Effector memory CD4-positive, alpha-beta T cell (primary cell): ENCODE results near the gene SUPT3H.
A peak's percentile ranks its signal among the peaks of the same experiment; 100 is the strongest.
"Not testable (repeated sequence)": the region's sequence is repeated elsewhere in the genome, so short reads cannot be mapped to it uniquely, and the experiment has no call there.

Experiments
- DNase-seq, 3 donors: peaks; one replicate each; pipeline ENCODE4 v3.0.0-alpha.2; 2020
- H3K27ac ChIP-seq: 2 replicates; pipeline ENCODE4 v1.7.0; 2013; ENCODE audit warnings: mild to moderate bottlenecking, low read length, moderate library complexity; ENCODE audit not compliant: insufficient read depth, poor library complexity, severe bottlenecking
- H3K27me3 ChIP-seq: replicated peaks from 2 replicates; pipeline ENCODE4 v1.7.0; 2013; ENCODE audit warnings: mild to moderate bottlenecking, low read length; ENCODE audit not compliant: insufficient read depth, control insufficient read depth, poor library complexity, severe bottlenecking
- H3K36me3 ChIP-seq: 2 replicates; pipeline ENCODE4 v1.7.0; 2013; ENCODE audit warnings: mild to moderate bottlenecking, low read length, moderate library complexity; ENCODE audit not compliant: control insufficient read depth, insufficient read depth
- H3K4me1 ChIP-seq: 2 replicates; pipeline ENCODE4 v1.7.0; 2013; ENCODE audit warnings: low read length, mild to moderate bottlenecking; ENCODE audit not compliant: control insufficient read depth, insufficient read depth, poor library complexity, severe bottlenecking
- H3K4me3 ChIP-seq: 2 replicates; pipeline ENCODE4 v1.7.0; 2013; ENCODE audit warnings: low read length, low read depth, mild to moderate bottlenecking; ENCODE audit not compliant: insufficient read depth, poor library complexity, severe bottlenecking
- H3K9me3 ChIP-seq: 2 replicates; pipeline ENCODE4 v1.7.0; 2013; ENCODE audit warnings: mild to moderate bottlenecking, low read length, moderate library complexity; ENCODE audit not compliant: control insufficient read depth

SUPT3H gene

DNA sequence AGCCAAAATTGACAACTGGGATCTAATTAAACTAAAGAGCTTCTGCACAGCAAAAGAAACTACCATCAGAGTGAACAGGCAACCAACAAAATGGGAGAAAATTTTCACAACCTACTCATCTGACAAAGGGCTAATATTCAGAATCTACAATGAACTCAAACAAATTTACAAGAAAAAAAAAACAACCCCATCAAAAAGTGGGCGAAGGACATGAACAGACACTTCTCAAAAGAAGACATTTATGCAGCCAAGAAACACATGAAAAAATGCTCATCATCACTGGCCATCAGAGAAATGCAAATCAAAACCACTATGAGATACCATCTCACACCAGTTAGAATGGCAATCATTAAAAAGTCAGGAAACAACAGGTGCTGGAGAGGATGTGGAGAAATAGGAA is 310.3 kb downstream of the SUPT3H start:
- H3K4me3 ChIP-seq, H3K27ac ChIP-seq, H3K36me3 ChIP-seq, H3K9me3 ChIP-seq, H3K27me3 ChIP-seq, DNase-seq, H3K4me1 ChIP-seq: not testable (repeated sequence)

- H3K36me3 ChIP-seq, H3K9me3 ChIP-seq, H3K27me3 ChIP-seq, H3K4me1 ChIP-seq, H3K27ac ChIP-seq, H3K4me3 ChIP-seq: not testable (repeated sequence)
- DNase-seq: peak in 2 of 3 donors; percentile 1 to 4
These were observed 315.1 kb downstream of the SUPT3H start for GRCh38 chr6:45062659-45063058.

GRCh38 chr6:45057711-45058110 is 320.0 kb downstream of the SUPT3H start:
- Histone ChIP-seq H3K4me1 (no peaks in the 10 kb centered on the region), H3K9me3 (no peaks in the 10 kb centered on the region), H3K27ac (no peak overlapping the region), H3K36me3 (no peaks in the 10 kb centered on the region), H3K27me3 (no peaks in the 10 kb centered on the region), H3K4me3 (no peak overlapping the region)
- no peak for DNase-seq

GRCh38 chr6:45054610-45055009 is 323.1 kb downstream of the SUPT3H start:
- DNase-seq: no peak
- Histone ChIP-seq H3K4me1 (no peaks in the 10 kb centered on the region), H3K9me3 (no peaks in the 10 kb centered on the region), H3K4me3 (no peak overlapping the region), H3K36me3 (no peaks in the 10 kb centered on the region), H3K27me3 (no peaks in the 10 kb centered on the region), H3K27ac (no peak overlapping the region)

DNA sequence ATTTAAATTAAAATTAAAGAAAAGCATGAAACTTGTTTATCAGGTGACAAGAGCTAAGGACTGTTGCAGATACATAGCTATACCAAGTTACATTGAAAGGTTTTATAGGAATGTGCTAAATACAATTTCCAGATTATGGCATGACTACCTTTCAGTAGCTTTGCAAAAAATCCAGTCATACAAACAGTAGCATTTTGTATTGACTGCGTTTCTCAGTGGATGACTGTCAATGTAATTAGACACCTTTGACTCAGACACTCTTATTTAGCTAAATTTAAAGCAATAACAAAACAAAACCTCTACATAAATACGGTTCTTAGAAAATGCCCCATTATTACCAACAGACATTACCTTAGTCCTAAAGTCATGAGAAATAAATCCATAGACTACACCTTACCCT is 325.4 kb downstream of the SUPT3H start:
- no peak overlapping the region for H3K27ac ChIP-seq
- DNase-seq: no peak
- no peaks in the 10 kb centered on the region for H3K4me1 ChIP-seq
- no peaks in the 10 kb centered on the region for H3K36me3 ChIP-seq
- H3K27me3 ChIP-seq: no peaks in the 10 kb centered on the region
- H3K4me3 ChIP-seq: no peak overlapping the region
- H3K9me3 ChIP-seq: no peaks in the 10 kb centered on the region

DNA sequence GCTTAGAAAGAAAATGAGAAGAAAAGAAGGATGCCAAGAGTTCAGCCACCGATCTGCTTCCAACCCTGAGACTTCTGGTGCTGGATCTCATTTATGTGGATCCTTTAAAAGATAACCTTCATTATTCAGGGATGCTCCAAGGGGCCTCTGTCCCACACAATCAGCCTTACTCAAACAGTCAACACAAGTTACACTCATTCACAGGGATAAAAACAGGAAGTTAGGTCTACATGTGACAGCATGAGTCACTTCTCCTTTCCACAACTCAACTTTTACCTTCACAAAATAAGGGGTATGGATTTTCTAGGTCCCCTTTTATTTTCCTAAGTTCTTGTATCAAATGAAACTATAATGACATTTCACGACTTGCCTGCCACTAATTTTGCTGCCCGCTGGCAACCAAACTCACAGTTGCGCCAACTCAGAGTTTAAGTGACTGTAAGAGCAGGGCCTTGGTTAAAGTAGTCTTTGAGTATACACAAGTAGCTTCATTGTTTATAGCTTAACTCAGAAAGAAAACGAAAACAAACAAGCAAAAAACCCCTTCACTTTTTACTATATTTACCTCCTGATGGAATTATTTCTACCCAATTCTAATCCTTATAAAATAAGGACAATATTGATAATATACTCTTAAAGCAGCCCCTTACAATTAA is 328.4 kb downstream of the SUPT3H start:
- no peaks in the 10 kb centered on the region for H3K36me3 ChIP-seq
- no peak for DNase-seq
- no peaks in the 10 kb centered on the region for H3K4me1 ChIP-seq
- H3K27me3 ChIP-seq: no peaks in the 10 kb centered on the region
- no peaks in the 10 kb centered on the region for H3K9me3 ChIP-seq
- no peak overlapping the region for H3K4me3 ChIP-seq
- no peak overlapping the region for H3K27ac ChIP-seq

DNA sequence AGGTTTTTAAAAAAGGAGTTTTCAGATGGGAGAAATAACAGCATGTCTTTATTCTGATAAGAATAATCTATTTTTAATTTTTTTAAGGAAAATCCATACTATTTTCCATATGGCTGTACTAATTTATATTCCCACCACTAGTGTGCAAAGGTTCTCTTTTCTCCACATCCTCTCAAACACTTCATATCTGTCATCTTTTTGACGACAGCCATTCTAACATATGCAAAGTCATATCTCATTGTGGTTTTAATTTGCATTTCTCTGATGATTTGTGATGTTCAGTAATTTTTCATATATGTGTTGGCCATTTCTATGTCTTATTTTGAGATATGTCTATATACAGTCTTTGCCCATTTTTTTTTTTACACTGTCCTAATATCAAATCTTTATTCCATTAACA is 330.2 kb downstream of the SUPT3H start:
- no peak for DNase-seq

GRCh38 chr6:45045253-45045601 is 332.5 kb downstream of the SUPT3H start:
- H3K36me3 ChIP-seq: no peaks in the 10 kb centered on the region
- no peak overlapping the region for H3K4me3 ChIP-seq
- no peaks in the 10 kb centered on the region for H3K9me3 ChIP-seq
- no peaks in the 10 kb centered on the region for H3K27me3 ChIP-seq
- no peaks in the 10 kb centered on the region for H3K4me1 ChIP-seq
- H3K27ac ChIP-seq: no peak overlapping the region
- DNase-seq: no peak

More for the DNA sequence above, 330.2 kb downstream of the SUPT3H start:
- Histone ChIP-seq H3K27me3 (no peaks in the 10 kb centered on the region), H3K4me3 (no peak overlapping the region), H3K9me3 (no peaks in the 10 kb centered on the region), H3K36me3 (no peaks in the 10 kb centered on the region), H3K27ac (no peak overlapping the region), H3K4me1 (no peaks in the 10 kb centered on the region)

DNA sequence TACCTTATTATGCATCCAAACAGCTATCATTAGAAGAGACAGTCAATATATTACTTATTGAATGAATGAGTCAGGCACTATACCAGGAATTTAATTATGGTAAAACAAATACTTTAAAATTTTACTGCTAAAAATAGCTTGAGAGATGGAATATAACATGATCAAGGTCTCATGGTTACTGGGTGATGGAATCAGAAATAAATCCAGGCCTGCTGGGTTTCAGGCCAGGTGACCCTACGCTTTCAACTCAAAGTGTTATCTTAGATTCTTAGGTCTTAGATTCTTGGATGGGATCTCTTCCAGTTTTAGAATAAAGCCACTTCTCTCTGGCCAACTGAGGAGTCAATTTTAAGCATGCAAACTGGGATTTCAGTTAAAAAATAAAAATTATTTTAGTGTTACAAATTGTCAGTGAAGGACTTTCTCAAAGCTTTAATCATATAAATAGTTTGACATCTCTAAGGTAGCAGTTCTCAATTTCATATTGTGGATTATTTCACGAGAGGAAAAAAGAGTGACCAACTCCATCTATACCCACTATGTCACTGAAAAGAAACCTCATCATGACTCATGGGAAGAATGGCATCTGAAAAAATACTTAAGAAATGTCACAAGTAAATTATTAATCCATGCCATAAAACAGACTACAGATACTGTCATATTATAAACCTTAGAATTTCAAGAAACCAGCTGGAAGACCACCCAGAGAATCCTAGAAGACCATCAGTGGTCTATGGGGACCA is 333.1 kb downstream of the SUPT3H start:
- no peak overlapping the region for H3K4me3 ChIP-seq
- H3K9me3 ChIP-seq: no peaks in the 10 kb centered on the region
- H3K4me1 ChIP-seq: no peaks in the 10 kb centered on the region
- H3K27me3 ChIP-seq: no peaks in the 10 kb centered on the region
- H3K36me3 ChIP-seq: no peaks in the 10 kb centered on the region
- no peak for DNase-seq
- no peak overlapping the region for H3K27ac ChIP-seq

DNA sequence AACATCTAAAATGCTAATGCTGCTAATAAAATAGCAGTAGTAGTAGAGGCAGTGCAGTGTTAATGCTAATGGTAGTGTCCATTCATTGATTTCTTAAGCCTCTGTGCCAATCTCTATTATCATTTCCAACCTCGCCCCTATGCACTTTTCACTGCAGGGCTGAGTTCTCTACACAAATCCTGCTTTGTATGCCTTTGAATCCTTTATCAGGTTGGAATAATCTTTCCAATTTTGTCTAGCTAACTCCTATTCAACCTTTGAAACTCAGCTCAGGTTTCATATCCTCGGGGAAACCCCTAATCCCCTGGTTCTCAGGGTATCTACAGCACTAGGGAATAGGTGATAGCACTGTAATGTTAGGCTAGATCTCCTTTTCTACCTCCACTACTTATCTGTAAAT is 333.6 kb downstream of the SUPT3H start:
- H3K36me3 ChIP-seq: no peaks in the 10 kb centered on the region

More for the DNA sequence above, 333.6 kb downstream of the SUPT3H start:
- no peak overlapping the region for H3K4me3 ChIP-seq
- H3K27me3 ChIP-seq: no peaks in the 10 kb centered on the region
- no peaks in the 10 kb centered on the region for H3K9me3 ChIP-seq
- no peaks in the 10 kb centered on the region for H3K4me1 ChIP-seq
- DNase-seq: no peak
- H3K27ac ChIP-seq: no peak overlapping the region
